NCI-H748 (cell line): ENCODE results near the gene DDR1.

ENCODE experiments used
- DNase-seq: peaks from one replicate; lab custom pipeline; 2025; ENCODE audit not compliant: unreplicated experiment; lab: John Stamatoyannopoulos, UW

Gene DDR1

DNA sequence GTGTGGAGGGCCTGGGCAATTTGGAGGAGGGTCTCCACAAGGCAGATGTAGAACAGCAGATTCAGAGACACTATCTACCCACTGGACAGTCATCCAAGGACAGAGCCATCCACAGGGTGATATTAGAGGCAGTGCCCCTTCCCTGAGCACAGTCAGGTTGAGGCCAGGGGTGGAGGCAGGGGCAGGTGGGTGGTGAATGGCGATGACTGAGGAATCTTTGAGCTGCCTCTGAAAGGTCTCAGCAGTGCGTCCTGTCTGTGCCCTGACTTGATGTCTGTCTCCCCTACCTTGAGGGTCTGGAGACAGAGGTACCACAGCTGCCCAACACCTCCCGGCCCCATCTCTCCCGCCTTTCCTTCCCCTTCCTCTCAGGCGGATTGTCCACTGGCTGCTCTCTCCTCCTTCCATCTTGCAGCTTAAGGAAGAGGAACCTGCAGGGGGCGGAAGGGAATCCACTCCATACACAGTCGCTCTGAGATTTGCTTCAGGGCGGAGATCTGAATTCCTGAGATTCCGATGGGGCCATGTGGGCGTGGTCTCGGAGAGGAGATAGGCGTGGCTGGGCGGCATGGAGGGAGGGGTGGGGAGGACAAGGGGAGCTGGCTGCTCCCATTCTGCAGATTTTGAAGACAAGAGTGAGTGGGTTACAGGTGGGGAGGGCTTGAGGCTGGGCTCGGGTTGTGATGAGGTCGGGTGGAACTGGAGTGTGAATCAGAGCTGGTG is 58.2 kb downstream of the DDR1 start:
- DNase-seq: no peak

DNA sequence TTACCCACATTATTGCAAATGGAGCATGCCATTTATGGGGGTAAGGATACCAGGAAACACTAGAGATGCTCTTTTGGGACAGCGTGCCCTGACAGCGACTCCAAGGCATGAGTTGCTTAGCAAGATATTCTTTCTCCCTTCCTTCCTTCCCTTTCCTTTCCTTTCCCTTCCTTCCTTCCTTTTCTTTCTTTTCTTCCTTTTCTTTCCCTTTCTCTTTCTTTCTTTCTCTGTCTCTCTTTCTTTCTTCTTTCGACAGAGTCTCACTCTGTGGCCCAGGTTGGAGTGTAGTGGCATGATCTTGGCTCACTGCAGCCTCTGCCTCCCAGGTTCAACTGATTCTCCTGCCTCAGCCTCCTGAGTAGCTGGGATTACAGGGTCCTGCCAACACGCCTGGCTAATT is 59.7 kb downstream of the DDR1 start:
- DNase-seq: no peak

DNA sequence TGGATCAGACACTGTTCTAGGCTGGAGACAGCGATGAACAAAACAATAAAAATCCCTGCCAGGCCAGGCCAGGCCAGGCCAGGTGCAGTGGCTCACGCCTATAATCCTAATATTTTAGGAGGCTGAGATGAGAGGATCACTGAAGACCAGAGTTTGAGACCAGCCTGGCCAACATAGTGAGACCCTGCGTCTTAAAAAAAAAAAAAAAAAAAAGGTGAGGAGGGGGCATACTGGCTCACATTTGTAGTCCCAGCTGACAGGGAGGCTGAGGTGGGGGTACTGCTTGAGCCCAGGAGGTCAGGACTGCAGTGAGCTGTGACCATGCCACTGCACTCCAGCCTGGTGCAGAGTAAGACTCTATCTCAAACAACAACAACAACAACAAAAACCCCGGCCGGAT is 61.0 kb downstream of the DDR1 start:
- no peak for DNase-seq

DNA sequence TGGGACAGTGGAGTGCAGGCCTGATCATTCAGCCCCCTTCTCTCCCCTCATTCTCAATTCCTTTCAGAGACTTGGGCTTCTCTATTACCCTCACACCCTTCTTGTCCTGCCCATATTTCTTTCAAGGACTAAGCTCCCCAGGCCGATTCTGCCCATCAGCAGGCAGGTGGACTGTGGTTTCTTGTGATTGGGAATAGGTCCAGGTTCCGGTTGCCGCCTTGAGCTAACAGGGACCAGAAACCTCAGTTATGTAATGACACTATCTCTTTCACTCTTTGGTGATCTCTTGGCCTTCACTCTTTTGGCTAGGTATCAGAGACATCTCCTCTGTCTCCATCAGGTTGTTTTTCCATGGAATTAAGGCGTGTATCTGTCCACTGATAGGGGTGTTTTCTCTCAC is 62.9 kb downstream of the DDR1 start:
- DNase-seq: no peak

DNA sequence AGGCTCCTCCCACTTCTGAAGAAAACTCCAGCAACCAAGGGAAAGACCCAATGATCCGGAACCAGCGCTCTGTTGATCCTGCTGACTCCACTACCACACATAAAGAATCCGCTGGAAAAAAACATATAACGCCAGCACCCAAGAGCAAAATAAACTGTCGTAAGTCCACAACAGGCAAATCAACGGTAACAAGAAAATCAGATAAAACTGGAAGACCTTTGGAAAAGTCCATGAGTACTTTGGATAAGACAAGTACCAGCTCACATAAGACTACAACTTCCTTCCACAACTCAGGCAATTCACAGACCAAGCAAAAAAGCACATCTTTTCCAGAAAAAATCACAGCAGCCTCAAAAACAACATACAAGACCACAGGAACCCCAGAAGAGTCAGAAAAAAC is 64.5 kb downstream of the DDR1 start:
- DNase-seq: no peak
